HepG2 (cell line): ENCODE measurements around the gene MRPS11. TPM values are rescaled to one million over a fixed set of nuclear protein-coding genes. Genes with fewer than 3 reads are reported as not detected.

ENCODE experiments used
- ARID4A ChIP-seq: sonication (generic); formaldehyde crosslinking; IDR thresholded peaks from 2 replicates; pipeline ENCODE4 v1.5.0; 2020; ENCODE audit warnings: mild to moderate bottlenecking, missing genetic modification reagents, borderline replicate concordance
- CBFB ChIP-seq: sonication (generic); formaldehyde crosslinking; IDR thresholded peaks from 2 replicates; pipeline ENCODE4 v1.4.0; 2020; ENCODE audit warnings: missing genetic modification reagents
- CBX1 ChIP-seq: IDR thresholded peaks from one replicate; pipeline ENCODE4 v1.6.1; 2016; ENCODE audit warnings: antibody characterized with exemption, low read depth
- CREB1 ChIP-seq, 2 experiments: fragments of 450-650 bp in 1 of 2; IDR thresholded peaks; 2 replicates each; pipeline ENCODE4 v1.6.1; 2016 to 2017; ENCODE audit warnings: control low read depth in 1 of 2, mild to moderate bottlenecking in 1 of 2, missing compliant biosample characterization in 1 of 2, missing genetic modification characterization in 1 of 2
- HOXA7 ChIP-seq: sonication (generic); formaldehyde crosslinking; IDR thresholded peaks from 2 replicates; pipeline ENCODE4 v1.8.1; 2022; ENCODE audit warnings: mild to moderate bottlenecking, missing genetic modification reagents, moderate library complexity
- KAT8 ChIP-seq: IDR thresholded peaks from 2 replicates; pipeline ENCODE4 v1.6.1; 2016; ENCODE audit warnings: missing genetic modification reagents, missing compliant biosample characterization
- NFAT5 ChIP-seq: sonication (generic); formaldehyde crosslinking; IDR thresholded peaks from 2 replicates; pipeline ENCODE4 v1.4.0; 2020; ENCODE audit warnings: missing genetic modification reagents
- REPIN1 ChIP-seq: sonication (generic); formaldehyde crosslinking; IDR thresholded peaks from 2 replicates; pipeline ENCODE4 v1.8.0; 2022; ENCODE audit warnings: missing genetic modification reagents, low read depth, mild to moderate bottlenecking, borderline replicate concordance
- TBP ChIP-seq: sonication (generic); formaldehyde crosslinking; IDR thresholded peaks from 2 replicates; pipeline ENCODE4 v1.5.0; 2020; ENCODE audit warnings: missing genetic modification reagents
- TP53 ChIP-seq: sonication (generic); formaldehyde crosslinking; conservative IDR thresholded peaks from 2 replicates; pipeline ENCODE4 v1.4.0; 2020; ENCODE audit warnings: missing genetic modification reagents
- ZNF331 ChIP-seq: sonication (generic); formaldehyde crosslinking; IDR thresholded peaks from 2 replicates; pipeline ENCODE4 v1.4.0; 2020; ENCODE audit warnings: missing genetic modification reagents
- ZNF646 ChIP-seq: sonication (generic); formaldehyde crosslinking; IDR thresholded peaks from 2 replicates; pipeline ENCODE4 v1.9.0; 2021; ENCODE audit warnings: mild to moderate bottlenecking, missing genetic modification reagents
- polyA plus RNA-seq, 8 experiments: library from polyadenylated mRNA; depleted of rRNA in 3 of 8; stranded (reverse) in 7 of 8; unstranded in 1 of 8; fragments of >200 nt; fragmentation: Illumina TruSeq in 4 of 8; extraction: Trizol in 4 of 8; gene quantifications; 2 replicates each; pipeline versions ENCODE4 v1.2.1 to v1.2.3, GENCODE V29; 2011 to 2016; ENCODE audit warnings: low read depth in 4 of 8, missing spikeins in 1 of 8, mixed read lengths in 1 of 8; ENCODE audit not compliant: insufficient read depth in 1 of 8
- total RNA-seq, 5 experiments: library from RNA; depleted of rRNA; stranded (reverse); fragments of >200 nt; fragmentation: Illumina TruSeq; extraction: Trizol; gene quantifications; 2 replicates each; pipeline ENCODE4 v1.2.3, GENCODE V29; 2016; ENCODE audit warnings: low read depth in 1 of 5

The MRPS11 gene
- total and polyA plus RNA-seq, 2 of the 13 experiments (the other 11 are each of a cell fraction or from before 2014, with no cell fraction given), result 50.1 to 72.7 TPM

GRCh38 chr15:88467073-88467934 is at the start of gene MRPS11, which contains the start of gene MRPL46 (continued):
- no peak for TF ChIP-seq ZNF646 (CRISPR knock-in tag)
- no peak for TF ChIP-seq HOXA7 (CRISPR knock-in tag)
- TF ChIP-seq TBP (CRISPR knock-in tag), result no peak
- TF ChIP-seq TP53 (CRISPR knock-in tag), result 0 out of 2 replicates have a peak, but pooled peaks have one; percentile 48
- TF ChIP-seq NFAT5 (CRISPR knock-in tag), result 0 out of 2 replicates have a peak, but pooled peaks have one; percentile 65
- no peak; the same call in 1 of the 2 replicates for TF ChIP-seq CBFB
- peak; percentile 90 for TF ChIP-seq ARID4A
- 0 out of 2 replicates have a peak, but pooled peaks have one; percentile 40 for TF ChIP-seq ZNF331
- TF ChIP-seq KAT8 (CRISPR knock-in tag), result peak; percentile 94
- TF ChIP-seq CBX1, result no peak
- peak; percentile 84 for TF ChIP-seq REPIN1
- TF ChIP-seq CREB1 (IDR thresholded peaks at IDR 0.05), result no peak
- peak; percentile 90 for TF ChIP-seq CREB1 (CRISPR knock-in tag; IDR thresholded peaks at IDR 0.05)
